Measurements from ENCODE around the gene CA10. TPM values are rescaled to one million over a fixed set of nuclear protein-coding genes. Genes with fewer than 3 reads are reported as not detected.

CA10 gene
- total RNA-seq, 2 donors from 2014 or later: not detected

DNA sequence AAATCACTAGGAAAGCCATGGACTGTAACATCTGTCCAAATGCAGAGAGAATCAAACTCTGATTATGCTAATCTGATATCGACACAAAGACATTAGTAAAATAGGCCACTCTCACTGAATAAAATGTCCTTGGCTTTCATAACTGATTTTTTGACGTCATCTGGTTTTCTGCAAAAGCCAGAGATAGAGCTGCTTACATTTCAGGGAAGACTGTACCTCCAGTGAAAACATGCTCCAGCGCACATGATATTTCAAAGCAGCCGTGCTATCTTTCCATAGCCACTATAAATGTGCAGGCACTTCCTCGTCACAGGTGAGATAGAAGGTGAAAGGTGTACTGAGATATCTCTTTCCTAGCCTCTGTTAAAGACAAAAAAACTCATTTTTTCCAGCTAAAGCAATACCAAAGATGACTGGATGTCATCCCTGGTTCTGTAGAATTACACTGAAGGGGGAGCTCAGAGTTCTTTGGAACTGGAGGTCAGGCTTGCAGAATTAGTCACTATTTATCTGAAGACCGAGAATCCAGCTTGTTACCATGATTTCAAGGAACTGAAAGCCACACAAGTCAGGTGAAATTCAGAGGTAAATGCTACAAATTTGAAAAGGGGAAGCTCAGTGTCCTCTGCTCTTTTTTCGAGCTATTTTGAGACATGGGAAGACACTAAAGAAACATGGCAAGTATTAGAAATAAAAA, 249.5 kb downstream of the CA10 start:
- Histone ChIP-seq H3K4me1 (no peaks in the 10 kb centered on the region), H3K36me3 (no peaks in the 10 kb centered on the region), H3K4me3 (no peak overlapping the region), H3K9me3 (no peaks in the 10 kb centered on the region), H3K27ac (no peak overlapping the region), H3K27me3 (no peaks in the 10 kb centered on the region)
- TF ChIP-seq, protein P1, sequence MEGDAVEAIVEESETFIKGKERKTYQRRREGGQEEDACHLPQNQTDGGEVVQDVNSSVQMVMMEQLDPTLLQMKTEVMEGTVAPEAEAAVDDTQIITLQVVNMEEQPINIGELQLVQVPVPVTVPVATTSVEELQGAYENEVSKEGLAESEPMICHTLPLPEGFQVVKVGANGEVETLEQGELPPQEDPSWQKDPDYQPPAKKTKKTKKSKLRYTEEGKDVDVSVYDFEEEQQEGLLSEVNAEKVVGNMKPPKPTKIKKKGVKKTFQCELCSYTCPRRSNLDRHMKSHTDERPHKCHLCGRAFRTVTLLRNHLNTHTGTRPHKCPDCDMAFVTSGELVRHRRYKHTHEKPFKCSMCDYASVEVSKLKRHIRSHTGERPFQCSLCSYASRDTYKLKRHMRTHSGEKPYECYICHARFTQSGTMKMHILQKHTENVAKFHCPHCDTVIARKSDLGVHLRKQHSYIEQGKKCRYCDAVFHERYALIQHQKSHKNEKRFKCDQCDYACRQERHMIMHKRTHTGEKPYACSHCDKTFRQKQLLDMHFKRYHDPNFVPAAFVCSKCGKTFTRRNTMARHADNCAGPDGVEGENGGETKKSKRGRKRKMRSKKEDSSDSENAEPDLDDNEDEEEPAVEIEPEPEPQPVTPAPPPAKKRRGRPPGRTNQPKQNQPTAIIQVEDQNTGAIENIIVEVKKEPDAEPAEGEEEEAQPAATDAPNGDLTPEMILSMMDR (IDR thresholded peaks at IDR 0.05): no peak
- DNase-seq (ENCODE audit: low spot score): no peak

DNA sequence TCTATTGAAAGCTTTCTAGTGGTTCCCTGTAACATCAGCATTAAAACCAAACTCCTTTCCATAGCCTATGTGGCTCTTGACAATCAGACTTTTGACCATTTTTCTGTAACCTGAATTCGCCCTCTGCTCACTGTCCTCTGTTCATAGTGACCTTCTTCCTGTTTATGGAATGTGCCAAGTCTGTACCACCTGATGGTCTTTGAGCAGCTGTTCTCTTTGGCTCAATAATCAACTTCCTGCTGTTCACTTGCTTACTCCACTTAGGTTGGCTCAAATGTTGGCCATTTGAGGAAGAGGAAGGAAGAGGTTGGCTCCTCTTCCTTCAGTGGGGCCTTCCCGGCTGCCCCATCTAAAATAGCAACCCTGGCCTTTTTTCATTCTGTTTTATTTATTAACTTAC, 251.5 kb downstream of the CA10 start:
- Histone ChIP-seq H3K27ac (no peak overlapping the region), H3K36me3 (no peaks in the 10 kb centered on the region), H3K9me3 (no peaks in the 10 kb centered on the region), H3K4me1 (no peaks in the 10 kb centered on the region), H3K4me3 (no peak overlapping the region), H3K27me3 (no peaks in the 10 kb centered on the region)
- TF ChIP-seq, protein P1 (IDR thresholded peaks at IDR 0.05): no peak
- DNase-seq (ENCODE audit: low spot score): no peak

DNA sequence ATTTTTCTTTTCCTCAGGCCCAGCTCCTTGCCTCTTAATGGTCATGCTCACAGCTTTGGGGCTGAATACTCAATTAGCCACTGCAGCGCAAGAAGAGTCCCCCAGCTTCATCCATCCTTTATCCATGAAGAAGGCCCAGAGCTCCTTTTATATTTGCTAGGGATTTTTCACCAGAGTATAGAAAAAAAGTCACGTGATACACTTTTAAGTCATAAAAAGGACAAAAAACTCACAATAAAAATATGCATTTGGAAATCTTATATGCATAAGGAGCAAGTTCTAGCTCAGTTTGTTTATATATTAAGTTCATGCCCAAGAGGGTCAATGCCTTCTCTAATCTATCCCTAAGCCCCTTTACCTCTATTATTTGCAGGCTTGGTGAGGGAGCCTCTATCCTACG, 254.1 kb downstream of the CA10 start:
- H3K4me3 ChIP-seq: no peak overlapping the region
- DNase-seq (ENCODE audit: low spot score): no peak
- H3K27me3 ChIP-seq: no peaks in the 10 kb centered on the region
- no peaks in the 10 kb centered on the region for H3K36me3 ChIP-seq
- H3K4me1 ChIP-seq: no peaks in the 10 kb centered on the region
- peaks cover 0 to 5% of the 10 kb centered on the region in 2 donors for H3K9me3 ChIP-seq
- H3K27ac ChIP-seq: no peak overlapping the region
- TF ChIP-seq, protein P1 (IDR thresholded peaks at IDR 0.05): no peak

DNA sequence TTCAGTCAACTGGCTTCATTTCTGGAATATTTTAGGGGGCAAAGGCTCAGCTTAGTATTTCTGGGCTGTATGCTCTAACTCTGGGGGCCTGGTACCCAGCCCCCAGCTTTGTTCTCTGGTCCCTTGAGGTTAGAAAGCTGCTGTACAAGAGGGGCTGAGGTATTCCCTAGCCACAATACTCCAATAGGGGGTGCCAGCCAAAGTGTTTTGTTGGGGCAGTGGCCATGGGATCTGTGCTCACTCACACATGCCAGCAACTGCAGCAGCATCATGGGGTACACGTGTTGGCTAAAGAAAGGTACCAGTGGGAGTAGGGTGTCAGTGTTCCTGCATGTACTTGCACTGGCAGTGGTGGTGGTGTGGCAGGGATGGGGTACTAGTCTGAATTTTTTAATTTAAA, 257.3 kb downstream of the CA10 start:
- no peaks in the 10 kb centered on the region for H3K27me3 ChIP-seq
- no peak for DNase-seq (ENCODE audit: low spot score)
- H3K36me3 ChIP-seq: no peaks in the 10 kb centered on the region
- H3K4me1 ChIP-seq: no peaks in the 10 kb centered on the region
- H3K9me3 ChIP-seq: peaks cover 0 to 5% of the 10 kb centered on the region in 2 donors
- H3K27ac ChIP-seq: no peak overlapping the region
- TF ChIP-seq, protein P1 (IDR thresholded peaks at IDR 0.05): no peak
- no peak overlapping the region for H3K4me3 ChIP-seq

DNA sequence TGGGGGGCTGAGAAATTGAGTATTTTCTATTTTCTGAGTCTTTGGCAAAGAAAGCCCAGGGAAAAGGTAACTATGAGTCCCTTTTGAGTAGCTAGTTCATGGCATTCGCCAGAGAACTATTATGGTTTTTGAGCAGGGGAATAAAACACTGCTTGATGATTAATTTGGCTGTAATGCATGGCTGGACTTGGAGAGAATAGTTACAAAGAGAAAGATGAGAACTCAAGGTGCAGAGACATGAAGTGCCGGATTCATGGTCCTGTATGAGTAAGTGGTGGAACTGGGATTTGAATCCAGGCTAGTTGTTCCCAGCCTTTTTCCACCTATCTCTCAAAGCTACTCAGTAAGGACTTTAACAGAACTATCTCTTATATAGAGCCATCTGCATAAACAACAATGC, 266.6 kb downstream of the CA10 start:
- no peaks in the 10 kb centered on the region for H3K9me3 ChIP-seq
- no peak for DNase-seq (ENCODE audit: low spot score)
- no peaks in the 10 kb centered on the region for H3K27me3 ChIP-seq
- H3K27ac ChIP-seq: no peak overlapping the region
- H3K36me3 ChIP-seq: no peaks in the 10 kb centered on the region
- H3K4me1 ChIP-seq: no peaks in the 10 kb centered on the region
- no peak overlapping the region for H3K4me3 ChIP-seq
- TF ChIP-seq, protein P1 (IDR thresholded peaks at IDR 0.05): no peak

DNA sequence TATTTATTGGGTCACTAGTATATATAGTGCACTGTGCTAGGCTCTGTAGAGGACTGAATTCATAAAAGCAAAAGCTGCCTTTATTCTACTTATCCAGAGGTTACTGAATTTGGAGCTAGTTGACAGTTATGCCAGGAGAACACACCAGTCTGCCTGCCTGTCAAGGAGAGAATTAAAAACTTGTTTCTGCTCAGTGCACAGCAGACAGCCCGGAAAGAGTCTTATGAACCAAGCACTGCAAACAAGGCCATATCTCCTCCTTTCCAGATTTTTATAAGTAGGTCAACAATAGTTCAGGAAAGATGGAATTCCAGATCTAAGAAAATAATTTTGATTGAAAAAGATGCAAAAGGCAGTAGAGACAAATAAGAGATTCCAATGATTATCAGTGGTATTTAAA, 267.8 kb downstream of the CA10 start:
- no peaks in the 10 kb centered on the region for H3K27me3 ChIP-seq
- no peaks in the 10 kb centered on the region for H3K36me3 ChIP-seq
- H3K9me3 ChIP-seq: no peaks in the 10 kb centered on the region
- no peak overlapping the region for H3K4me3 ChIP-seq
- TF ChIP-seq, protein P1 (IDR thresholded peaks at IDR 0.05): no peak
- no peaks in the 10 kb centered on the region for H3K4me1 ChIP-seq
- no peak for DNase-seq (ENCODE audit: low spot score)
- H3K27ac ChIP-seq: no peak overlapping the region
